H9 (cell line): ENCODE results near the gene UBE2Z. TPM values are rescaled to one million over a fixed set of nuclear protein-coding genes. Genes with fewer than 3 reads are reported as not detected.

Experiments
- DNase-seq: peaks from one replicate; pipeline ENCODE4 v3.0.0-alpha.2; 2017
- H2AFZ ChIP-seq: one replicate; pipeline ENCODE4 v1.6.1; 2013; ENCODE audit warnings: mild to moderate bottlenecking, low read length, control low read depth, moderate library complexity
- H2AK5ac ChIP-seq: 2 replicates; pipeline ENCODE4 v1.6.1; 2013; ENCODE audit warnings: low read length, control low read depth, mixed read lengths; ENCODE audit not compliant: insufficient read length
- H2BK120ac ChIP-seq: one replicate; pipeline ENCODE4 v1.6.1; 2013; ENCODE audit warnings: low read depth, mild to moderate bottlenecking, low read length, control low read depth, inconsistent platforms; ENCODE audit not compliant: poor library complexity, severe bottlenecking
- H2BK12ac ChIP-seq: 2 replicates; pipeline ENCODE4 v1.6.1; 2013; ENCODE audit warnings: low read length, control low read depth, mixed read lengths, low read depth; ENCODE audit not compliant: insufficient read length
- H2BK15ac ChIP-seq: 2 replicates; pipeline ENCODE4 v1.6.1; 2013; ENCODE audit warnings: low read depth, low read length, control low read depth
- H2BK20ac ChIP-seq: one replicate; pipeline ENCODE4 v1.6.1; 2013; ENCODE audit warnings: low read depth, mild to moderate bottlenecking, low read length, control low read depth, inconsistent platforms; ENCODE audit not compliant: poor library complexity, severe bottlenecking
- H2BK5ac ChIP-seq: 2 replicates; pipeline ENCODE4 v1.6.1; 2013; ENCODE audit warnings: low read length, control low read depth, mixed read lengths; ENCODE audit not compliant: insufficient read length
- H3K14ac ChIP-seq: 2 replicates; pipeline ENCODE4 v1.6.1; 2013; ENCODE audit warnings: low read length, control low read depth; ENCODE audit not compliant: insufficient read depth
- H3K18ac ChIP-seq: 2 replicates; pipeline ENCODE4 v1.6.1; 2013; ENCODE audit warnings: low read depth, mild to moderate bottlenecking, mixed read lengths, low read length, control low read depth; ENCODE audit not compliant: insufficient read length
- H3K23ac ChIP-seq: 2 replicates; pipeline ENCODE4 v1.6.1; 2013; ENCODE audit warnings: low read length, control low read depth, mixed read lengths, low read depth; ENCODE audit not compliant: insufficient read length
- H3K23me2 ChIP-seq: 2 replicates; pipeline ENCODE4 v1.6.1; 2013; ENCODE audit warnings: low read depth, mild to moderate bottlenecking, mixed read lengths, low read length, control low read depth; ENCODE audit not compliant: insufficient read length, poor library complexity, severe bottlenecking
- H3K27ac ChIP-seq: 2 replicates; pipeline ENCODE4 v1.5.1; 2013; ENCODE audit warnings: low read length, control low read depth, mixed read lengths, low read depth; ENCODE audit not compliant: insufficient read length
- H3K27me3 ChIP-seq: 2 replicates; pipeline ENCODE4 v1.6.1; 2013; ENCODE audit warnings: low read length, control low read depth, inconsistent platforms; ENCODE audit not compliant: insufficient read depth
- H3K4ac ChIP-seq: 2 replicates; pipeline ENCODE4 v1.6.1; 2013; ENCODE audit warnings: low read depth, mild to moderate bottlenecking, control low read depth, inconsistent platforms, low read length, moderate library complexity
- H3K4me1 ChIP-seq: 2 replicates; pipeline ENCODE4 v1.6.1; 2013; ENCODE audit warnings: low read length, control low read depth, inconsistent platforms; ENCODE audit not compliant: insufficient read depth
- H3K4me2 ChIP-seq: 2 replicates; pipeline ENCODE4 v1.6.1; 2013; ENCODE audit warnings: low read length, control low read depth, mixed read lengths; ENCODE audit not compliant: insufficient read length, insufficient read depth
- H3K56ac ChIP-seq: 2 replicates; pipeline ENCODE4 v1.6.1; 2013; ENCODE audit warnings: low read depth, mild to moderate bottlenecking, mixed read lengths, low read length, control low read depth; ENCODE audit not compliant: insufficient read length
- H3K79me1 ChIP-seq: 2 replicates; pipeline ENCODE4 v1.6.1; 2013; ENCODE audit warnings: low read depth, mild to moderate bottlenecking, moderate library complexity, low read length, control low read depth, inconsistent platforms; ENCODE audit not compliant: insufficient read depth, poor library complexity, severe bottlenecking
- H3K79me2 ChIP-seq: 2 replicates; pipeline ENCODE4 v1.6.1; 2013; ENCODE audit warnings: low read length, control low read depth, inconsistent platforms; ENCODE audit not compliant: insufficient read depth
- H3K9ac ChIP-seq: 2 replicates; pipeline ENCODE4 v1.6.1; 2013; ENCODE audit warnings: low read length, control low read depth, mixed read lengths; ENCODE audit not compliant: insufficient read length; ENCODE audit errors: extremely low read depth
- H3K9me3 ChIP-seq: one replicate; pipeline ENCODE4 v1.6.1; 2013; ENCODE audit warnings: low read depth, low read length, inconsistent platforms; ENCODE audit not compliant: control insufficient read depth
- H3T11ph ChIP-seq: one replicate; pipeline ENCODE4 v1.6.1; 2013; ENCODE audit warnings: mild to moderate bottlenecking, low read length, control low read depth, inconsistent platforms
- H4K20me1 ChIP-seq: one replicate; pipeline ENCODE4 v1.6.1; 2013; ENCODE audit not compliant: control insufficient read depth, insufficient read length, insufficient read depth
- H4K5ac ChIP-seq: 2 replicates; pipeline ENCODE4 v1.6.1; 2013; ENCODE audit warnings: low read depth, mild to moderate bottlenecking, mixed read lengths, low read length, control low read depth; ENCODE audit not compliant: insufficient read length
- H4K8ac ChIP-seq: replicated peaks from 2 replicates; pipeline ENCODE4 v1.6.1; 2013; ENCODE audit warnings: low read length, control low read depth, mixed read lengths, low read depth; ENCODE audit not compliant: insufficient read length
- H4K91ac ChIP-seq: 2 replicates; pipeline ENCODE4 v1.6.1; 2013; ENCODE audit warnings: low read depth, mild to moderate bottlenecking, moderate library complexity, mixed read lengths, low read length, control low read depth; ENCODE audit not compliant: insufficient read length
- H3K27ac Mint-ChIP-seq, 3 experiments: 2 replicates in 2 of 3; 3 replicates in 1 of 3; pipeline ENCODE4 v1.8.0; 2020 to 2021; ENCODE audit warnings: mixed read lengths in 3 of 3, mild to moderate bottlenecking in 1 of 3, moderate library complexity in 1 of 3
- H3K27me3 Mint-ChIP-seq: 2 replicates; pipeline ENCODE4 v1.8.0; 2021; ENCODE audit warnings: low read depth, mild to moderate bottlenecking, moderate library complexity, mixed read lengths
- H3K36me3 Mint-ChIP-seq, 3 experiments: 2 replicates in 2 of 3; 3 replicates in 1 of 3; pipeline ENCODE4 v1.8.0; 2020 to 2021; ENCODE audit warnings: low read depth in 3 of 3, mixed read lengths in 3 of 3; ENCODE audit not compliant: insufficient read depth in 1 of 3
- H3K4me1 Mint-ChIP-seq, 2 experiments: 2 replicates each; pipeline ENCODE4 v1.8.0; 2020; ENCODE audit warnings: mixed read lengths in 2 of 2
- H3K4me3 Mint-ChIP-seq, 2 experiments: 2 replicates in 1 of 2; 3 replicates in 1 of 2; pipeline ENCODE4 v1.8.0; 2020 to 2021; ENCODE audit warnings: mild to moderate bottlenecking in 2 of 2, mixed read lengths in 2 of 2, moderate library complexity in 1 of 2
- H3K9me3 Mint-ChIP-seq, 2 experiments: 2 replicates in 1 of 2; 3 replicates in 1 of 2; pipeline ENCODE4 v1.8.0; 2020; ENCODE audit warnings: mild to moderate bottlenecking in 2 of 2, mixed read lengths in 2 of 2, moderate library complexity in 1 of 2
- CTCF ChIP-seq: fragments of 200-600 bp; sonication (generic); conservative IDR thresholded peaks from 3 replicates; pipeline ENCODE4 v1.8.0; 2021; ENCODE audit warnings: antibody characterized with exemption, mild to moderate bottlenecking
- WGBS: extraction: QIAGEN DNeasy Blood & Tissue Kit; methylation state at CpG from one replicate; pipeline ENCODE4 v1.1.7; 2013; ENCODE audit warnings: missing lambda C conversion rate, low lambda C conversion rate, mixed read lengths; ENCODE audit not compliant: insufficient read length; ENCODE audit errors: extremely low coverage; 5-methylcytosine and 5-hydroxymethylcytosine counted together
- total RNA-seq: library from RNA; stranded (reverse); gene quantifications from 2 replicates; pipeline ENCODE4 v1.2.1, GENCODE V29; 2021

The UBE2Z gene
- total RNA-seq, 1 experiment from 2014 or later: 80.0 TPM

- Histone ChIP-seq H3K79me2 (no peaks in the 10 kb centered on the region), H2BK120ac (no peak overlapping the region), H3K14ac (no peak overlapping the region), H3K18ac (no peak overlapping the region), H3K56ac (no peak overlapping the region), H3K27me3 (no peaks in the 10 kb centered on the region), H2BK20ac (no peak overlapping the region), H4K20me1 (no peaks in the 10 kb centered on the region), H4K91ac (no peak overlapping the region), H4K5ac (no peak overlapping the region), H2AK5ac (no peak overlapping the region), H3K9ac (no peak overlapping the region), H3T11ph (no peak overlapping the region), H3K23ac (no peak overlapping the region), H2BK15ac (no peak overlapping the region), H2BK5ac (no peak overlapping the region), H4K8ac (no peak overlapping the region), H3K23me2 (no peaks in the 10 kb centered on the region), H3K9me3 (no peaks in the 10 kb centered on the region), H3K4me2 (no peak overlapping the region), H3K27ac (no peak overlapping the region), H3K4ac (no peak overlapping the region), H3K79me1 (no peaks in the 10 kb centered on the region), H3K4me1 (no peaks in the 10 kb centered on the region), H2AFZ (no peak overlapping the region), H2BK12ac (no peak overlapping the region)
- H3K36me3 Mint-ChIP-seq: peaks cover 37 to 94% (median 76%) of the 10 kb centered on the region in 3 experiments
- no peak overlapping the region for H3K4me3 Mint-ChIP-seq
- no CpG with 5 or more reads among the region's 3 CpGs for WGBS
- H3K4me1 Mint-ChIP-seq: no peaks in the 10 kb centered on the region
- DNase-seq: no peak
- H3K27me3 Mint-ChIP-seq: no peaks in the 10 kb centered on the region
- no peaks in the 10 kb centered on the region for H3K9me3 Mint-ChIP-seq
- peak overlapping the region in 1 of 3 experiments; percentile 71; a peak in 2 of 7 replicates for H3K27ac Mint-ChIP-seq
- no peak for TF ChIP-seq CTCF
Measured at GRCh38 chr17:48930435-48930873, 22.2 kb downstream of the UBE2Z start.
